Activated CD8-positive, alpha-beta T cell treated with anti-CD3 and anti-CD28 coated beads for 36 hours (primary cell): ENCODE measurements around the gene MPPED2. TPM values are rescaled to one million over a fixed set of nuclear protein-coding genes. Genes with fewer than 3 reads are reported as not detected.

Source experiments
- ATAC-seq: fragments of 200-7000 bp; cut with Tn5 transposase; one replicate; pipeline ENCODE4 v1.10.0; 2021; ENCODE audit warnings: mild to moderate bottlenecking, moderate library complexity
- CTCF ChIA-PET: fragments of 350-600 bp; sonication (Branson Sonifier 250); formaldehyde crosslinking; loops from one replicate; lab custom pipeline; 2021; ENCODE audit warnings: antibody characterized with exemption; lab: Charles Lee
- POLR2A ChIA-PET: fragments of 350-600 bp; sonication (Branson Sonifier 250); formaldehyde crosslinking; loops from one replicate; lab custom pipeline; 2021; ENCODE audit warnings: antibody characterized with exemption; lab: Charles Lee
- DNase-seq: peaks from one replicate; pipeline ENCODE4 v3.0.0-alpha.2; 2020
- H3K27ac Mint-ChIP-seq: one replicate; pipeline ENCODE4 v1.8.0; 2021; ENCODE audit warnings: mild to moderate bottlenecking, mixed read lengths
- H3K27me3 Mint-ChIP-seq: one replicate; pipeline ENCODE4 v1.8.0; 2021; ENCODE audit warnings: mixed read lengths
- H3K36me3 Mint-ChIP-seq: one replicate; pipeline ENCODE4 v1.8.0; 2021; ENCODE audit warnings: low read depth, mixed read lengths
- H3K4me1 Mint-ChIP-seq: one replicate; pipeline ENCODE4 v1.8.0; 2021; ENCODE audit warnings: low read depth, mixed read lengths
- H3K4me3 Mint-ChIP-seq: one replicate; pipeline ENCODE4 v1.8.0; 2021; ENCODE audit warnings: mild to moderate bottlenecking, moderate library complexity, mixed read lengths
- H3K9me3 Mint-ChIP-seq: one replicate; pipeline ENCODE4 v1.8.0; 2021; ENCODE audit warnings: mixed read lengths
- CTCF ChIP-seq: fragments of 200-600 bp; IDR thresholded peaks from one replicate; pipeline ENCODE4 v1.8.0; 2022; ENCODE audit warnings: antibody characterized with exemption, mild to moderate bottlenecking
- intact Hi-C: fragments of 100-400 bp; cut with micrococcal nuclease; formaldehyde crosslinking; loops from one replicate; pipeline ENCODE4 v1.10.0; 2022
- total RNA-seq, 2 experiments: library from RNA; stranded (reverse); gene quantifications; one replicate each; pipeline ENCODE4 v1.2.3, GENCODE V29; 2021

MPPED2 gene
- total RNA-seq, 2 experiments from 2014 or later = 0.63 TPM; not detected in 1

GRCh38 chr11:30387891-30388861 is 198.0 kb downstream of the MPPED2 start:
- H3K36me3 Mint-ChIP-seq = no peaks in the 10 kb centered on the region
- no peaks in the 10 kb centered on the region for H3K4me1 Mint-ChIP-seq
- TF ChIP-seq CTCF = no peak
- CTCF ChIA-PET = no interaction called here
- no peak overlapping the region for H3K27ac Mint-ChIP-seq
- no peaks in the 10 kb centered on the region for H3K27me3 Mint-ChIP-seq
- no peak for ATAC-seq
- H3K4me3 Mint-ChIP-seq = no peak overlapping the region
- POLR2A ChIA-PET = interaction anchor here (0.5 kb wide), 2 partner anchors 49 to 1272 kb away, joined by 3 read pairs; no protein-coding TSS in a partner anchor
- DNase-seq = no peak
- no peaks in the 10 kb centered on the region for H3K9me3 Mint-ChIP-seq
- intact Hi-C loops = no loop called here

- ChIA-PET POLR2A (no interaction called here), CTCF (interaction anchor here (1.2 kb wide), 1 partner anchor 36 kb away, joined by 3 read pairs; no protein-coding TSS in a partner anchor)
- intact Hi-C loops = no loop called here
- no peak for TF ChIP-seq CTCF
- ATAC-seq (no peak), DNase-seq (no peak)
- no peak overlapping the region for H3K27ac Mint-ChIP-seq
- no peaks in the 10 kb centered on the region for H3K9me3 Mint-ChIP-seq
- H3K4me3 Mint-ChIP-seq = no peak overlapping the region
- H3K27me3 Mint-ChIP-seq = peaks cover 4% of the 10 kb centered on the region
- no peaks in the 10 kb centered on the region for H3K4me1 Mint-ChIP-seq
- H3K36me3 Mint-ChIP-seq = no peaks in the 10 kb centered on the region
Measured at GRCh38 chr11:30381879-30382278, 204.3 kb downstream of the MPPED2 start.

- Mint-ChIP-seq H3K36me3 (no peaks in the 10 kb centered on the region), H3K4me3 (no peak overlapping the region), H3K9me3 (no peaks in the 10 kb centered on the region), H3K4me1 (no peaks in the 10 kb centered on the region), H3K27ac (no peak overlapping the region), H3K27me3 (peaks cover 4% of the 10 kb centered on the region)
- no peak for DNase-seq
- POLR2A ChIA-PET = no interaction called here
- intact Hi-C loops = no loop called here
- no peak for TF ChIP-seq CTCF
- CTCF ChIA-PET = interaction anchor here (1.2 kb wide), 1 partner anchor 35 kb away, joined by 3 read pairs; no protein-coding TSS in a partner anchor
- ATAC-seq = no peak
Measured at GRCh38 chr11:30380846-30381245, 205.3 kb downstream of the MPPED2 start.

GRCh38 chr11:30377347-30377746 is 208.8 kb downstream of the MPPED2 start:
- H3K27ac Mint-ChIP-seq = no peak overlapping the region
- H3K27me3 Mint-ChIP-seq = peaks cover 7% of the 10 kb centered on the region
- no peak for TF ChIP-seq CTCF
- intact Hi-C loops = no loop called here
- no peak overlapping the region for H3K4me3 Mint-ChIP-seq
- ATAC-seq (no peak), DNase-seq (no peak)
- no peaks in the 10 kb centered on the region for H3K9me3 Mint-ChIP-seq
- ChIA-PET POLR2A (no interaction called here), CTCF (no interaction called here)
- H3K36me3 Mint-ChIP-seq = no peaks in the 10 kb centered on the region
- H3K4me1 Mint-ChIP-seq = no peaks in the 10 kb centered on the region

GRCh38 chr11:30370164-30370563 is 216.0 kb downstream of the MPPED2 start:
- H3K4me1 Mint-ChIP-seq = no peaks in the 10 kb centered on the region
- H3K36me3 Mint-ChIP-seq = no peaks in the 10 kb centered on the region
- intact Hi-C loops = no loop called here
- no peaks in the 10 kb centered on the region for H3K9me3 Mint-ChIP-seq
- TF ChIP-seq CTCF = no peak
- ATAC-seq (no peak), DNase-seq (no peak)
- POLR2A ChIA-PET = no interaction called here
- CTCF ChIA-PET = no interaction called here
- peaks cover 5% of the 10 kb centered on the region for H3K27me3 Mint-ChIP-seq
- no peak overlapping the region for H3K4me3 Mint-ChIP-seq
- no peak overlapping the region for H3K27ac Mint-ChIP-seq
